IMR-90 (cell line): ENCODE results near the gene MAEA. TPM values are rescaled to one million over a fixed set of nuclear protein-coding genes. Genes with fewer than 3 reads are reported as not detected.

Experiments used
- ATAC-seq: fragments of 200-7000 bp; cut with Tn5 transposase; 2 replicates; pipeline ENCODE4 v1.9.1; 2020; ENCODE audit warnings: low read depth, mild to moderate bottlenecking, moderate library complexity
- BruUV-seq: library from RNA; stranded (reverse); fragments of 400-500 nt; replicated peaks from 2 replicates; lab custom pipeline; 2021; lab: Mats Ljungman, UMichigan
- CTCF ChIA-PET: fragments of 300-600 bp; formaldehyde crosslinking; extraction: SDS; loops from one replicate; lab custom pipeline; 2021; ENCODE audit warnings: antibody characterized with exemption; lab: Yijun Ruan, JAX
- POLR2A ChIA-PET: fragments of 300-600 bp; sonication (Branson Sonifier 250); formaldehyde crosslinking; loops from one replicate; lab custom pipeline; 2022; ENCODE audit warnings: antibody characterized with exemption; ENCODE audit not compliant: unreplicated experiment; lab: Charles Lee
- DNase-seq: peaks from one replicate; pipeline ENCODE4 v3.0.0; 2013
- H2AFZ ChIP-seq: replicated peaks from 2 replicates; pipeline ENCODE3; 2013; ENCODE audit warnings: low read length, mild to moderate bottlenecking; ENCODE audit not compliant: poor library complexity
- H2AK5ac ChIP-seq: 2 replicates; pipeline ENCODE4 v1.6.1; 2013; ENCODE audit warnings: low read depth, low read length, inconsistent platforms
- H2AK9ac ChIP-seq: replicated peaks from 2 replicates; pipeline ENCODE3; 2013; ENCODE audit warnings: mild to moderate bottlenecking, low read depth, low read length, moderate library complexity; ENCODE audit not compliant: poor library complexity
- H2BK120ac ChIP-seq: 2 replicates; pipeline ENCODE4 v1.6.1; 2013; ENCODE audit warnings: low read depth, low read length, inconsistent platforms
- H2BK15ac ChIP-seq: 3 replicates; pipeline ENCODE4 v1.6.1; 2013; ENCODE audit warnings: low read depth, low read length, inconsistent platforms
- H2BK20ac ChIP-seq: 2 replicates; pipeline ENCODE4 v1.6.1; 2013; ENCODE audit warnings: low read depth, mild to moderate bottlenecking, inconsistent platforms, low read length, moderate library complexity
- H2BK5ac ChIP-seq: 2 replicates; pipeline ENCODE4 v1.6.1; 2013; ENCODE audit warnings: mild to moderate bottlenecking, low read depth, low read length, inconsistent platforms; ENCODE audit not compliant: poor library complexity, severe bottlenecking
- H3K14ac ChIP-seq: replicated peaks from 2 replicates; pipeline ENCODE4 v1.6.1; 2013; ENCODE audit warnings: low read depth, low read length, inconsistent platforms
- H3K18ac ChIP-seq: 2 replicates; pipeline ENCODE4 v1.6.1; 2013; ENCODE audit warnings: low read depth, low read length, control low read depth
- H3K23ac ChIP-seq: 2 replicates; pipeline ENCODE4 v1.6.1; 2013; ENCODE audit warnings: low read depth, low read length, inconsistent platforms
- H3K27ac ChIP-seq: 2 replicates; pipeline ENCODE4 v1.5.1; 2013; ENCODE audit warnings: mild to moderate bottlenecking, control low read depth, low read length; ENCODE audit not compliant: insufficient read depth
- H3K27me3 ChIP-seq: 2 replicates; pipeline ENCODE4 v1.6.1; 2013; ENCODE audit warnings: low read length; ENCODE audit not compliant: control insufficient read depth, insufficient read depth
- H3K36me3 ChIP-seq: 2 replicates; pipeline ENCODE4 v1.6.1; 2013; ENCODE audit warnings: low read length, mixed read lengths; ENCODE audit not compliant: control insufficient read depth, insufficient read depth
- H3K4ac ChIP-seq: 2 replicates; pipeline ENCODE4 v1.6.1; 2013; ENCODE audit warnings: low read depth, low read length, inconsistent platforms
- H3K4me1 ChIP-seq: 2 replicates; pipeline ENCODE4 v1.6.1; 2013; ENCODE audit warnings: low read length, mixed read lengths; ENCODE audit not compliant: control insufficient read depth, insufficient read depth
- H3K4me2 ChIP-seq: 2 replicates; pipeline ENCODE4 v1.6.1; 2013; ENCODE audit warnings: low read depth, mild to moderate bottlenecking, control low read depth, low read length, moderate library complexity
- H3K4me3 ChIP-seq: 2 replicates; pipeline ENCODE4 v1.5.1; 2013; ENCODE audit warnings: low read depth, mild to moderate bottlenecking, control low read depth, low read length, moderate library complexity; ENCODE audit not compliant: insufficient read depth
- H3K56ac ChIP-seq: 2 replicates; pipeline ENCODE4 v1.6.1; 2013; ENCODE audit warnings: low read length, inconsistent platforms; ENCODE audit not compliant: insufficient read depth; ENCODE audit errors: extremely low read depth
- H3K79me1 ChIP-seq, 2 experiments: 2 replicates each; pipeline ENCODE4 v1.6.1; 2013; ENCODE audit warnings: low read length in 2 of 2, inconsistent platforms in 1 of 2, low read depth in 1 of 2
- H3K9ac ChIP-seq: 2 replicates; pipeline ENCODE4 v1.6.1; 2013; ENCODE audit warnings: low read depth, low read length, control low read depth
- H3K9me1 ChIP-seq: 2 replicates; pipeline ENCODE4 v1.6.1; 2013; ENCODE audit warnings: low read length, inconsistent platforms; ENCODE audit not compliant: insufficient read depth
- H3K9me3 ChIP-seq: 2 replicates; pipeline ENCODE4 v1.6.1; 2013; ENCODE audit warnings: low read length; ENCODE audit not compliant: control insufficient read depth, insufficient read depth
- H4K20me1 ChIP-seq: 2 replicates; pipeline ENCODE4 v1.6.1; 2013; ENCODE audit warnings: low read length, inconsistent platforms; ENCODE audit not compliant: insufficient read depth
- H4K5ac ChIP-seq: 2 replicates; pipeline ENCODE4 v1.6.1; 2013; ENCODE audit warnings: mild to moderate bottlenecking, low read depth, low read length, control low read depth
- H4K8ac ChIP-seq, 2 experiments: 2 replicates each; pipeline ENCODE4 v1.6.1; 2013; ENCODE audit warnings: low read depth in 2 of 2, low read length in 2 of 2, control low read depth in 1 of 2, inconsistent platforms in 1 of 2
- H4K91ac ChIP-seq: 2 replicates; pipeline ENCODE4 v1.6.1; 2013; ENCODE audit warnings: low read depth, low read length, inconsistent platforms; ENCODE audit not compliant: insufficient read depth
- CEBPB ChIP-seq: IDR thresholded peaks from 2 replicates; pipeline ENCODE4 v1.6.1; 2012; ENCODE audit warnings: low read depth, low read length, improper control_type of control experiment
- CHD1 ChIP-seq: IDR thresholded peaks from 2 replicates; pipeline ENCODE4 v1.6.1; 2012; ENCODE audit warnings: low read depth, low read length, improper control_type of control experiment
- MAFK ChIP-seq: IDR thresholded peaks from 2 replicates; pipeline ENCODE4 v1.6.1; 2012; ENCODE audit warnings: low read depth, low read length, improper control_type of control experiment
- MXI1 ChIP-seq: IDR thresholded peaks from 2 replicates; pipeline ENCODE4 v1.6.1; 2012; ENCODE audit warnings: low read depth, mild to moderate bottlenecking, low read length, moderate library complexity, borderline replicate concordance
- RAD21 ChIP-seq: IDR thresholded peaks from 2 replicates; pipeline ENCODE4 v1.6.1; 2012; ENCODE audit warnings: low read length, improper control_type of control experiment
- RCOR1 ChIP-seq: IDR thresholded peaks from 2 replicates; pipeline ENCODE4 v1.6.1; 2012; ENCODE audit warnings: mild to moderate bottlenecking, low read length, improper control_type of control experiment; ENCODE audit not compliant: insufficient replicate concordance
- WGBS, 2 experiments: methylation state at CpG; one replicate each; pipeline versions ENCODE4 v1.1.5 to v1.1.7; 2013; ENCODE audit warnings: missing lambda C conversion rate in 2 of 2; ENCODE audit not compliant: insufficient read length in 1 of 2; ENCODE audit errors: extremely low coverage in 2 of 2; 5-methylcytosine and 5-hydroxymethylcytosine counted together
- dilution Hi-C: fragments of 300-500 bp; cut with HindIII; formaldehyde crosslinking; loops from one replicate; pipeline ENCODE4 v1.14.3; 2018; ENCODE audit warnings: low sequenced_read_pairs; ENCODE audit not compliant: unreplicated experiment
- in situ Hi-C: fragments of 300-500 bp; cut with MboI; formaldehyde crosslinking; loops from 3 replicates; pipeline ENCODE4 v1.14.3; 2019; ENCODE audit warnings: low sequenced_read_pairs, inconsistent platforms, mixed read lengths
- intact Hi-C: fragments of 100-400 bp; cut with micrococcal nuclease; formaldehyde crosslinking; loops from 2 replicates; pipeline ENCODE4 v1.10.0; 2022
- polyA plus RNA-seq, 3 experiments: library from polyadenylated mRNA; depleted of rRNA; stranded (reverse); fragments of >200 nt; gene quantifications; 2 replicates each; pipeline ENCODE4 v1.2.3, GENCODE V29; 2012; ENCODE audit warnings: low replicate concordance in 1 of 3
- total RNA-seq: library from RNA; depleted of rRNA; stranded (reverse); fragments of >200 nt; gene quantifications from 2 replicates; pipeline ENCODE4 v1.2.3, GENCODE V29; 2012
- TF ChIP-seq, protein P1 (sequence below): conservative IDR thresholded peaks from 2 replicates; pipeline ENCODE4 v1.5.1; 2012; ENCODE audit warnings: mild to moderate bottlenecking, low read depth, low read length, improper control_type of control experiment
- TF ChIP-seq, protein P2 (sequence below): fragments of 150-350 bp; IDR thresholded peaks from 2 replicates; pipeline ENCODE4 v1.6.1; 2017; ENCODE audit warnings: mild to moderate bottlenecking, antibody characterized with exemption, low read length, low read depth

The MAEA gene
- total and polyA plus RNA-seq, 2 of the 4 experiments (the other 2 are of a cell fraction): 61.5 to 108 TPM

DNA sequence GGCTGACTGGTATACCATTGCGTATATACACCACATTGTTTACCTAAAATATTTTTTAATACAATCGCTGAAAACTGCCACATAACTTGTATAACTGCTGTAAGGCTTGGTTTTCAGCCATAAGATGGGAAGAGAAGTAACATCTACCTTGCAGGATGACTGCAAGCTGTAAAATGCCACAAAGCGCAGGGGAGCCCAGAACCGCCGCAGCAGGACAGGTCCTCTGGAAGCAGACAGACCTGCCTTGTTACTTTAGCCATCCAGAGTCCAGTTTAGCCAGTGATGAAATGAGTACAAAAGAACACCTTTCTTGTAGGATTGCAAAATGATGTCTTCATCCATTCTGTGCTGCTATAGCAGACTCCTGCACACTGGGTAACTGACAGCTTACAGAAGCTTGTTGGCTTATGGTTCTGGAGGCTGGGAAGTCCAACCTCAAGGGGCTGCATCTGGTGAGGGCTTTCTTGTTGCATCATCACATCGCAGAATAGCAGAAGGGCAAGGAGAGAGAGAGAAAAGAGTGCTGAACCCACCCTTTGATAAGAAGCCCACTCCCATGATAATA, 36.7 kb upstream of the MAEA start:
- Histone ChIP-seq H3K36me3 (peaks cover 11% of the 10 kb centered on the region), H4K91ac (no peak overlapping the region), H4K20me1 (no peaks in the 10 kb centered on the region), H3K4me1 (peaks cover 3% of the 10 kb centered on the region; the same call in 1 of the 2 replicates), H3K18ac (no peak overlapping the region), H2AFZ (no peak overlapping the region), H3K27ac (no peak overlapping the region), H3K4me3 (no peak overlapping the region), H2BK120ac (no peak overlapping the region), H3K4ac (no peak overlapping the region), H4K8ac (no peak overlapping the region), H3K14ac (no peak overlapping the region), H3K79me1 (peaks cover 22 to 25% of the 10 kb centered on the region in 2 experiments), H2AK9ac (no peak overlapping the region), H3K56ac (no peak overlapping the region), H3K4me2 (no peak overlapping the region), H2BK15ac (no peak overlapping the region), H3K23ac (no peak overlapping the region), H3K27me3 (no peaks in the 10 kb centered on the region), H4K5ac (no peak overlapping the region), H3K9ac (no peak overlapping the region), H3K9me3 (peaks cover 36% of the 10 kb centered on the region), H2AK5ac (no peak overlapping the region), H2BK20ac (no peak overlapping the region), H3K9me1 (no peaks in the 10 kb centered on the region), H2BK5ac (no peak overlapping the region)
- dilution Hi-C loops (no loop called here), in situ Hi-C loops (no loop called here), intact Hi-C loops (no loop called here)
- BruUV-seq: no TSS peak
- ChIA-PET CTCF (no interaction called here), POLR2A (no interaction called here)
- ATAC-seq (no peak), DNase-seq (no peak)
- 94% methylated on average over 3 of the region's 6 CpGs; no CpG with 5 or more reads in 1 of the 2 experiments for WGBS, 2 experiments
- TF ChIP-seq MXI1 (no peak), MAFK (no peak), CHD1 (no peak), CEBPB (no peak), RCOR1 (no peak), RAD21 (no peak)
- TF ChIP-seq, protein P1, sequence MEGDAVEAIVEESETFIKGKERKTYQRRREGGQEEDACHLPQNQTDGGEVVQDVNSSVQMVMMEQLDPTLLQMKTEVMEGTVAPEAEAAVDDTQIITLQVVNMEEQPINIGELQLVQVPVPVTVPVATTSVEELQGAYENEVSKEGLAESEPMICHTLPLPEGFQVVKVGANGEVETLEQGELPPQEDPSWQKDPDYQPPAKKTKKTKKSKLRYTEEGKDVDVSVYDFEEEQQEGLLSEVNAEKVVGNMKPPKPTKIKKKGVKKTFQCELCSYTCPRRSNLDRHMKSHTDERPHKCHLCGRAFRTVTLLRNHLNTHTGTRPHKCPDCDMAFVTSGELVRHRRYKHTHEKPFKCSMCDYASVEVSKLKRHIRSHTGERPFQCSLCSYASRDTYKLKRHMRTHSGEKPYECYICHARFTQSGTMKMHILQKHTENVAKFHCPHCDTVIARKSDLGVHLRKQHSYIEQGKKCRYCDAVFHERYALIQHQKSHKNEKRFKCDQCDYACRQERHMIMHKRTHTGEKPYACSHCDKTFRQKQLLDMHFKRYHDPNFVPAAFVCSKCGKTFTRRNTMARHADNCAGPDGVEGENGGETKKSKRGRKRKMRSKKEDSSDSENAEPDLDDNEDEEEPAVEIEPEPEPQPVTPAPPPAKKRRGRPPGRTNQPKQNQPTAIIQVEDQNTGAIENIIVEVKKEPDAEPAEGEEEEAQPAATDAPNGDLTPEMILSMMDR: no peak
- TF ChIP-seq, protein P2, sequence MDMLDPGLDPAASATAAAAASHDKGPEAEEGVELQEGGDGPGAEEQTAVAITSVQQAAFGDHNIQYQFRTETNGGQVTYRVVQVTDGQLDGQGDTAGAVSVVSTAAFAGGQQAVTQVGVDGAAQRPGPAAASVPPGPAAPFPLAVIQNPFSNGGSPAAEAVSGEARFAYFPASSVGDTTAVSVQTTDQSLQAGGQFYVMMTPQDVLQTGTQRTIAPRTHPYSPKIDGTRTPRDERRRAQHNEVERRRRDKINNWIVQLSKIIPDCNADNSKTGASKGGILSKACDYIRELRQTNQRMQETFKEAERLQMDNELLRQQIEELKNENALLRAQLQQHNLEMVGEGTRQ: no peak
